ENCODE measurements around the gene TMEM14C.
"Not testable (repeated sequence)": the region's sequence is repeated elsewhere in the genome, so short reads cannot be mapped to it uniquely, and the experiment has no call there.

Gene TMEM14C

GRCh38 chr6:10720960-10721849, 1.7 kb upstream of the TMEM14C start:
- DNase-seq = peak in 1 of 5 experiments; percentile 69

- DNase-seq = no peak
Measured at GRCh38 chr6:10721850-10722569, 860 bp upstream of the TMEM14C start.

- DNase-seq = no peak
Measured at GRCh38 chr6:10722570-10722819, 375 bp upstream of the TMEM14C start.

- peak in 1 of 5 experiments; percentile 21 for DNase-seq
Measured at GRCh38 chr6:10723567-10723881, 654 bp downstream of the TMEM14C start.

- no peak for DNase-seq
Measured at GRCh38 chr6:10725044-10725443, 2.2 kb downstream of the TMEM14C start.

GRCh38 chr6:10725716-10726115, 2.8 kb downstream of the TMEM14C start:
- no peak for DNase-seq

- DNase-seq = no peak
Measured at GRCh38 chr6:10730254-10730653, 7.4 kb downstream of the TMEM14C start.

GRCh38 chr6:10733151-10733715, 10.4 kb downstream of the TMEM14C start:
- DNase-seq = peak in 1 of 5 experiments; percentile 51

- DNase-seq = no peak
Measured at GRCh38 chr6:10733863-10734262, 11.0 kb downstream of the TMEM14C start.

GRCh38 chr6:10736731-10737130, 13.9 kb downstream of the TMEM14C start:
- DNase-seq = no peak

GRCh38 chr6:10740061-10740460, 17.2 kb downstream of the TMEM14C start:
- no peak for DNase-seq

- not testable (repeated sequence) for DNase-seq
Measured at GRCh38 chr6:10741643-10742042, 18.8 kb downstream of the TMEM14C start.

GRCh38 chr6:10742251-10742650, 19.4 kb downstream of the TMEM14C start:
- DNase-seq = no peak

GRCh38 chr6:10743515-10743914, 20.6 kb downstream of the TMEM14C start:
- no peak for DNase-seq

GRCh38 chr6:10745116-10745515, 22.2 kb downstream of the TMEM14C start:
- no peak for DNase-seq

- DNase-seq = peak in 1 of 5 experiments; percentile 58
Measured at GRCh38 chr6:10746915-10747250, 24.0 kb downstream of the TMEM14C start.

GRCh38 chr6:10747251-10747972, 24.5 kb downstream of the TMEM14C start, which contains the start of gene TMEM14B:
Gene TMEM14B (plus strand): TSS chr6:10747805. CDS start chr6:10749246, 1,441 bp downstream.
- DNase-seq = peak; percentile 97 to 100 (median 99)

GRCh38 chr6:10749734-10750133, 26.9 kb downstream of the TMEM14C start:
- DNase-seq = no peak

GRCh38 chr6:10750568-10750967, 27.7 kb downstream of the TMEM14C start:
- DNase-seq = not testable (repeated sequence)

- peak in 1 of 5 experiments; percentile 35 for DNase-seq
Measured at GRCh38 chr6:10751757-10752156, 28.9 kb downstream of the TMEM14C start.

GRCh38 chr6:10756085-10756484, 33.2 kb downstream of the TMEM14C start:
- DNase-seq = no peak

GRCh38 chr6:10759312-10759839, 36.5 kb downstream of the TMEM14C start:
- DNase-seq = peak in 2 of 5 experiments; percentile 3 to 58

GRCh38 chr6:10759884-10760329, 37.0 kb downstream of the TMEM14C start:
- DNase-seq = no peak
